Measurements from ENCODE around the gene ACTN1.
A peak's percentile ranks its signal among the peaks of the same experiment; 100 is the strongest.

The ACTN1 gene

DNA sequence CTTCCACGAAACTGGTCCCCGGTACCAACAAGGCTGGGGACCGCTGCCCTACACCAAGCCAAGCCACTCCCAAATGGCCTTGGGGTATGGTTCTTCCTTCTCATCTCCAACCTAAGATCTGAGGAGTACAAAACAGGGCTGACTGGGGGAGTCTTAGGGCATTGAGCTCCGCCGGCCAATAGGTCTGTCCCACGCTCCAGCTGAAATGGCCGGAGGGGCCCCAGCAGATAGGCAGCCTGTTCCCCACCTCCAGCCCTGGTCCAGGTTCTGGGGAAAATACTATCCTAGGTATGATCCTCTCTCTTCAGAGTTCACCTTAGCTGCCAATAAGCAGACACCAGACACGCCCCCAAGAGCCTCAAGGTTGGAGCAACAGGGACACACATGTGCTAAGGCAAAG, 90.2 kb downstream of the ACTN1 start:
- no peak for DNase-seq (ENCODE audit: low read depth)

DNA sequence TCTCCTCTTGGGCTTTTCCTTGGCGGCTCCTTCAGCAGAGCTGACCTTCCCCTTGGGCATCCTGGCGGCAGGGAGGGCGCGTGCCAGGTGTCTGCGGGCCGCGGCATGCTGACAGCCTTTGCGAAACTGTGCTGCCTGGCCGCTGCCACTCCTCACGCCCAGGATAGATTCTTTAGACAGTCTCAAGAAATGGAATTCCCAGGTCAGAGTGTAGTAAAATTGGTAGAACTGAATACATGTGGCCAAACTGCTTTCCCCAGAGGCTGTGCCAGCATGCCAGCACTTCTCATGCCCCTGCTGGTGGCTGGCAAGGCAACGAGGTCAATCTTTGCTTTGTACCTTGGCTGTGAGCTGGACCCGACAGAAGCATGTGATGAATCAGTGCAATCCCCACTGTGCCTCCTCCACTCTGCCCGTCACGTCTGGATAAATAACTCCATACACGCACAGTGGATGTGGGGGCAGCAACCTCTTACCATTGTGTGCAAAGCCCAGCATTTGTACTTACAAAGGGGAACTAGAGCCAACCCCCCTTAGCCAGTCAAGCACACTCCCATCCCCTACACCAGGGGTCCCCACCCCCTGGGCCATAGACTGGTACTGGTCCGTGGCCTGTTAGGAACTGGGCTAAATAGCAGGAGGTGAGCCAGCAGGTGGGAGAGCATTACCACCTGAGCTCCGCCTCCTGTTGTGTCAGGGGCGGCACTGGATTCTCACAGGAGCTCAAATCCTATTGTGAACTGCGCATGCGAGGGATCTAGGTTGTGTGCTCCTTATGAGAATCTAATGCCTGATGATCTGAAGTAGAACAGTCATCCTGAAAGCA, 90.9 kb downstream of the ACTN1 start:
- DNase-seq (ENCODE audit: low read depth): no peak

GRCh38 chr14:68886109-68886434, 93.0 kb downstream of the ACTN1 start:
- DNase-seq (ENCODE audit: low read depth): no peak

GRCh38 chr14:68885226-68886108, 93.6 kb downstream of the ACTN1 start:
- no peak for DNase-seq (ENCODE audit: low read depth)

- peak; percentile 89 for DNase-seq (ENCODE audit: low read depth)
These were observed 94.8 kb downstream of the ACTN1 start for GRCh38 chr14:68884031-68885030.

GRCh38 chr14:68882235-68882634, 96.9 kb downstream of the ACTN1 start:
- no peak for DNase-seq (ENCODE audit: low read depth)

DNA sequence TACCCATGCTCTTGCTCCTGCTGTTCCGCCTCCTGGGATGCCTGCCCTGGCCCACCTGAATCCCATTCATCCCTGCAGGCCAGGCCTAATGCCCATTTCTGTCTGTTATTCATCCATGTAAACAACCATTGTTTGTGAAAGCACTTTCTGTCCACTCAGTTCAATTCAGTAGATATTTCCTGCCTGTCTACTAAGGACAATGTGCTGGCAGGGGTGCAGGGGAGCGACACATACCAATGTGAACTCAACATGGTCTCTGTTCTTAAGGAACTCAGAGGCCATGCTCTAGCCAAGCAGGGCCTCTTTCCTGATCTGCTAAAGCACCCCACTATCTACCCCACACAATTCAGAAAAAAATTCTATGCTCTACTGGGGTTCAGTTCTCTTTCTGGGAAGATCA, 97.7 kb downstream of the ACTN1 start:
- no peak for DNase-seq (ENCODE audit: low read depth)

DNA sequence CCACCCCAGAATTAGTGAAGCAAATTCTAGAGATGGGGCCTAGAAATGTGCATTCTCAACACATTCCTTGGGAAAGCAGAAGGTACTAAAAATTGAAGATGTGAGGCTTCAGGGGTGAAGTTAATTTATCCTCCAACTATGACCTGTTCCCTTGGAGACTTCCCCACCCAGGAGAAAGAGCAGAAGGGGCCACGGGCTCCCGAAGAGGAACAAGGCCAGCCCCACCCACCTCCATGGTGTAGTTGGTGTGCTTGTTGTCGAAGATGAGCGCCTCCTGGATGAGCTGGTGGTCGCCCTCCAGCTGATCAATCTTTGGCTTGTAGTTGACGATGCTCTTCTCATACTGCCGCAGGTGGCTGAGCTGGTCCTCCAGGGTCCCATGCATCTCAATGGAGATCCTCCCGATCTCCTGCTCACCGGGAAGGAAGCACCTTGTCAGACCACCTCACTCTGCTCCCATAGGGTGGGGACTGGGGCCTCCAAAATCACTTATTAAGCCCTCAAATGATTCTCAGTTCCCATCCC, 98.5 kb downstream of the ACTN1 start:
- DNase-seq (ENCODE audit: low read depth): no peak

DNA sequence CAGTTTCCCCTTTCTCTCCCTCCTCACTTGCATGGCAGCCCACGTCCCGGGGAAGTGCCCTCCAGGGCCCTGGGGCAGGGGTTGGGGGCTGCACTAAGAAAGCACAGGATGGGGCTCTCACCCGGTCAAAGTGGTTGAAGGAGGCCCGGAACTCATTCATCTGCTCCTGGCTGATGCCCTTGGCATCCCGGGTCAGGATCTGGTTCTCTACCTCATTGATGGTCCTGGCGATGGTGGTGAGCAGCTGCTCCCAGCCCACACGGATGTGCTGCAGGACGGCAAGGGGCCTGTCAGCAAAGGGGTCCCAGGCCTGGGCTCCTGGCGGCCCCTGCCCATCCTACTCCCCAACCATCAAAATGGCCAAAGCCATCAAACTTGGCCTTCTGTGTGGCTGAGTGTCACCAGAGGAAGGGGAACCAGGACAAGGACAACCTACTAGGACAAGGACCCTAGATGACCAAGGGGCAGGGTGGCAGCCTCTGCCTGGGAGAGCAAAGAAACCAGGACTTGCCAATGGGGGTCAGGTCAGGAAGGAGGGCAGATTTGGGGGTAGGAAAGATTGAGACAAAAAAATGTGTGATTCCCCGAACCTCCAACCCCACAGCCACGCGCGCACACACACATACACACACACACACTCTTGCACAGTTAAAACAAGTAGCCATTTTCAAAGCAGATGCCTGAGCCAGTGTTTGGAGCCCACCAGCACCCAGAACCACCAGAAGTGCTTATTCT, 99.1 kb downstream of the ACTN1 start:
- no peak for DNase-seq (ENCODE audit: low read depth)

DNA sequence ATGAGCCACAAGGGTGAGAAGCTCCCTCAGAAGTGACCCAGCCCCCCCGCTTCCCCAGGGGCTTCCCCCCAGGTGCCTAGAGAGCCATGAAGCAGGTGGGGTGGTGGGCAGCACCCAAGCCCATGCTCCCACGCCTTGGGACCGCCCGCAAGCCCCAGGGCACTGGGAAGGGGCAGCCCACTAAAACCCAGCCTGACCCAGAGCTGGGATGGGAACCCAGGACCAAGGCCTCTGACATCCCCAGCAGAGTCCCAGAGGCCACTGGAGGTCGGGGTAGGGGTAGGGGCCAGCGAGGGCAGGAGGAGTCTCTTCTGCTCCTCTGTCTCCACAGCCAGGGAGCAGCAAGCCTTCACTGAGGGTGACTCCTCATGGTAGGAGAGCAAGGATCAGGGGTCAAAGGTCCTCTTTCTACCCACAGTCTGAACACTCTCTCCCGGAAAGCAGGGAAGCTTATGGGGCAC, 99.8 kb downstream of the ACTN1 start:
- no peak for DNase-seq (ENCODE audit: low read depth)

GRCh38 chr14:68878908-68879307, 100.2 kb downstream of the ACTN1 start:
- DNase-seq (ENCODE audit: low read depth): no peak

DNA sequence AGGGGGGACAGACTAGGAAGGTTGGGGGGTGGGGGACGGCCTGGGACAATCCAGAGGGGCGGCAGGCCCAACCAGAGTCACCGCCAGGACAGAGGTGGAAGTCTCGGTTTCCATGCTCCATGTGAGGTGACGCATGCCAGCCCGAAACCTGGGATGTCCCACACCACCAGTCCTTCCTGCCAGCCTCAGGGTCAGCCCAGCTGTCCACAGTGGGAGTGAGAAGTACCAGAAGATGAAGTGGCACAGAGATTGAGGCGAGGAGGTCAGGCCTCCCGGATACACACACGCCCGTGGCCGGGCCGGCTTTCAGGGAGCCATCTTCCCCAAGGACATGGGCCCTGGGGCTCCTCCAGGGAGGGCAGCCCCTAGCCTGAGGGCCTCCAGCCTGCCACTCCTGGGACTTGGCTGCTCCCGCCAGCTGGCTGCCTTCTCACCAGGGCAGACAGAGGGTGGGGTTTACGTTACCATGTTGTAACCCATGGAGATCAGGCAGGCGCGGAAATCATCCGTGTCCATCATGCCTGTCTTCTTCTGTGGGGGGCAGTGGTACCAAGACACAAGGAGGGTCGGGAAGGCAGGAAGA, 101.0 kb downstream of the ACTN1 start:
- no peak for DNase-seq (ENCODE audit: low read depth)

GRCh38 chr14:68876976-68877375, 102.1 kb downstream of the ACTN1 start:
- DNase-seq (ENCODE audit: low read depth): no peak

DNA sequence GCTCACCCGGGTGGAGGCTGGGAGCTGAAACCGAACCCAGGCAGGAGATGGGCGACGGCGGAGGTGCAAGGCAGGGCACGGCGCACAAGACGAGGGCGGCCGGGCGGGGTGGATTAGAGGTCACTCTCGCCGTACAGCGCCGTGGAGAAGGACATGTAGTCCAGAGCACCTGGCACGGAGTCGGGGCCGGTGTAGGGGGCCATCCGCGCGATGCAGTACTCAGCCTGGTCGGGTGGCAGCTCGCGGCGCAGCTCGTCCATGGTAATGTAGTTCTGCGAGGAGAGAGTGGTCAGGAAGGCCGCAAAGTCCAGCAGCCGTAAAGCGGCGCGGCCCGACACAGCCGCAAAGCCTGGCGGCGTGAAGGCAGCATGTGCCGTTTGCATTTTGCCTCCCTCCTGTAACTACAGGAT, 104.4 kb downstream of the ACTN1 start:
- DNase-seq (ENCODE audit: low read depth): no peak

- no peak for DNase-seq (ENCODE audit: low read depth)
These were observed 105.7 kb downstream of the ACTN1 start for GRCh38 chr14:68873376-68873775.

- DNase-seq (ENCODE audit: low read depth): no peak
These were observed 107.7 kb downstream of the ACTN1 start for GRCh38 chr14:68871392-68871791.

- DNase-seq (ENCODE audit: low read depth): no peak
These were observed 112.0 kb downstream of the ACTN1 start for GRCh38 chr14:68866991-68867533.

- no peak for DNase-seq (ENCODE audit: low read depth)
These were observed 113.6 kb downstream of the ACTN1 start for GRCh38 chr14:68865542-68865941.

- no peak for DNase-seq (ENCODE audit: low read depth)
These were observed 114.7 kb downstream of the ACTN1 start for GRCh38 chr14:68864361-68864750.

GRCh38 chr14:68863610-68864360, 115.3 kb downstream of the ACTN1 start:
- DNase-seq (ENCODE audit: low read depth): no peak
